ENCODE data around the gene TMEM212.
"Not testable (repeated sequence)": the region's sequence is repeated elsewhere in the genome, so short reads cannot be mapped to it uniquely, and the experiment has no call there.

TMEM212 gene

DNA sequence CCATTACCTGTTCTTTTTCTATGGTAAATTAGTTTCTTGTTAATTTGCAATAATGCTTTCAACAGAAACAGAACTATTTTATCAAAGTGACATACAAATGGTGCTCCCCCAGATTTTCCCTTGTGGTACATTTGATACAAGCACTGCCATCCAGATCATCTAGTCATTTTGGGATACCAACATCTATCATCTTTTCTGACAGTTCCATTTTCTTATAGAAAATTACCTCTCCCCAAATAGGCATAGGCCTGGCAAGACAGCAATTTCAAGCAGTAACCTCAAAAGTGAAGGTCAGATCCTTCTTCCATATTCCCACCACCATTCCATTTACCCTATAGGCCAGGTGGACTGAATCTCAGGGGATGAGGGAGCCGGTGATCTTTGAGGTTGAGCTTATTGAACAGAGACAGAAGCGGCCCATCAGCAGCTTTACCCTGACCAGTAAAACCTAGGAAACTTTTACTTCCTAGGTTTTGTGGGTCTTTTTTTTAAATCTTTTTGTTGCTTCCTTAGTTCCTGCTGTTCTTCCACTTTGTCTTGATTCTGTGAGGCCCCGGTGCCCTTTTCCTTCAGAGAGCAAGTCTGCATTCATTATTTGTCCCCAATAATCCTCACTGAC is 29.8 kb upstream of the TMEM212 start:
- no peak for DNase-seq (ENCODE audit: low read depth)

DNA sequence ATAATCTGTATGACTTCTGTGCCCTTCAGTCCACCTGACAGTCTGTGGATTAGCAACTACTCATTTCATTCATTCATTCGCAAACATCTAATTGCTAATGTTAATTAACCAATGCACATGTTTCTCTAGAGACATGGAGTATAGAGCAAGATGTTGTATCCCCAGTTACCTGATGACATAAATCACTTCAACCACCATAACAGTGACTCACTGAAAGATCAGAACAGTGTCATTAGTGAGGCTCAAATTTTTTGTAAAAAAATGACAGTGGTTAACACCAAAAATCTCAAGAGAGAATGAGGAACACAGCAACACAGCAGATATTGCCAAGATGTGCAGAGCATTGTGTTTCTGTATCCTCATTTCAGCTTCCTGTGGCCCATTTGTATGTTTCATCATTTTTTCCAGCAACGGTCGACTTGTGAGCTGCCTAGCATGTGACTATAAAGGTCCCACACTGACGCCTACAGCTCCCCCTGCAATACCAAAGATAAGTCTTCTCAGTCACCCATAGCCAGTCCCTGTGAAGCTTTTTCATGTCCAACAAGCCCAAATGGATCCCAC is 29.2 kb upstream of the TMEM212 start:
- no peak for DNase-seq (ENCODE audit: low read depth)

DNA sequence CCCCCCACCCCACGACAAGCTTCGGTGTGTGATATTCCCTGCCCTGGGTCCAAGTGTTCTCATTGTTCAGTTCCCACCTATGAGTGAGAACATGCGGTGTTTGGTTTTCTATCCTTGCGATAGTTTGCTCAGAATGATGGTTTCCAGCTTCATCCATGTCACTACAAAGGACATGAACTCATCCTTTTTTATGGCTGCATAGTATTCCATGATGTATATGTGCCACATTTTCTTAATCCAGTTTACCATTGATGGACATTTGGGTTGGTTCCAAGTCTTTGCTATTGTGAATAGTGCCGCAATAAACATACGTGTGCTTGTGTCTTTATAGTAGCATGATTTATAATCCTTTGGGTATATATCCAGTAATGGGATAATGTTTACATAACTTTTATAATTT is 28.5 kb upstream of the TMEM212 start:
- not testable (repeated sequence) for DNase-seq (ENCODE audit: low read depth)

DNA sequence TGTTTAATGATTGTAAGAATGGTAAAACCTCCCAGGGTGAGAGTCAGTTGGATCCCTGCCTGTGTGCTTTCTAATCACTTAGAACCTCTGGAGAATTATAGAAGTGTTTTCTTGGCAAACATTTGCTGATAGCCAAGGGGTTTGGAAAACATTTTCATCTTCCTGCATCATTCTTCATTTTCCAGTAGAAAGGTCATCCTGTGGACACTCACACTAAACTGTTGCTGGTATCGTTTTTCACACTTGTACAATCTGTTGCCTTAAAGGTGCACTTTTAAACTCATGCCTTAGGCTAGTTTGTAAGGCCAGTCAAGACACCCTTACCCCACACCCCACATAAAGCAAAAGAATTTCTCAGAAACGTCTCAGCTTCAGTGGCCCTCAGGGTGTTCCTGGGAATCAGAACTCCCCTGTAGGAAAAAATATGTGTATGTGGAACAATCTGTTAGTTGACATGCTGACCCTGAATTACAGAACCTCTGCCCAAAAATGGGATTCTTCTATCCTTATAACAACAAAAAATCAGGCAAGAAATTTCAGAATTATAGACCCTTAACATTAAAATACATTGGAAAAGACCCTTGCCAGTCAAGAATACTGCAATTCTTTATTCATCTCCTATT is 27.1 kb upstream of the TMEM212 start:
- no peak for DNase-seq (ENCODE audit: low read depth)

DNA sequence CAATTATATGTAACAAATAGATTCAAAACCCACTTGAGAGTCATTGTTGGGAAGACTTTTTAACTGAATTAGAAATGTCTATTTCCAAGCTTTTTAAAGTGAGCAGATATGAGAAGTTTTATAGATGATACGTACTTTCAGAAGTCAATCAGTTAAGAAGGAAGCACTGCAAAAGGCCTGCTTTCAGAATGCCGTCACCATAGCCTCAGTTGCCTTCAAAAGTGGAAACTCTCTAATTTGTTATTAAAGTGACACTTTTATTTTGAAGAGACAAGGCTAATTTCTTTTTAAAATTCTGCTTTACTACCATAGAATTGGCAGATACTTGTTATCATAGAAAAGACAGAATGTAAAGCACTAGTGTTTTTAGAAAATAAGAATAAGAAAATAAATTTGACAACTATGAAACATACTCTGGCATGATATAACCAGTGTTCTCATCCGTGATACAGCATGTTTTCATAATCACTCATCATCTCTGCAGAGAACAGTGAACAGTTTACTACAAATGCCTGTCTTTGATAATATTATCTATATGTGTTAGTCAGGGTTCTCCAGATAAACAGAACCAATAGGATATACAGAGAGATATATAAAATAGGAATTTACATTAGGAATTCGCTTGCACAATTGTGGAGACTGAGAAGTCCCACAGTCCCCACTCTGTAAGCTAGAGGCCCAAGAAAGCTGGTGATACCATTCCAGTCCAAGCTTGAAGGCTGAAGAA is 25.9 kb upstream of the TMEM212 start:
- DNase-seq (ENCODE audit: low read depth) = no peak

DNA sequence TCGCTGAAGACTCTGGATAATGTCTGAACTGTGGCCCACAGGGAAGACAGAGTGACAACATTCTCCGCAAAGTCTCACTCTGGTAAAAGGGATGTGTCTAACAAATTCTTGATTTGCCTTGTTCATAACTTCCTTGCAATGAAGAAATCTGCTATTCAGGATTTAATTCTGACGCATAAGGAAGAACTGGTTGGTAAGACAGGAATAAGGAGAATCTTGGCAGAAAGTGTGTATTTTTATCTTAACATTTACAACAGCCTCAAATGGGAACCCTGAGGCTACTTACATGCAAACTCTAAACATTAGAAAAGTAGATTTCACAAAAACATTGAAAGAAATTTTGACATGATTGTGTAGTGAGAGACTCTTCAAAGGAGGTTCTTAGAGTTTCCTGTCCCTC is 22.1 kb upstream of the TMEM212 start:
- no peak for DNase-seq (ENCODE audit: low read depth)

DNA sequence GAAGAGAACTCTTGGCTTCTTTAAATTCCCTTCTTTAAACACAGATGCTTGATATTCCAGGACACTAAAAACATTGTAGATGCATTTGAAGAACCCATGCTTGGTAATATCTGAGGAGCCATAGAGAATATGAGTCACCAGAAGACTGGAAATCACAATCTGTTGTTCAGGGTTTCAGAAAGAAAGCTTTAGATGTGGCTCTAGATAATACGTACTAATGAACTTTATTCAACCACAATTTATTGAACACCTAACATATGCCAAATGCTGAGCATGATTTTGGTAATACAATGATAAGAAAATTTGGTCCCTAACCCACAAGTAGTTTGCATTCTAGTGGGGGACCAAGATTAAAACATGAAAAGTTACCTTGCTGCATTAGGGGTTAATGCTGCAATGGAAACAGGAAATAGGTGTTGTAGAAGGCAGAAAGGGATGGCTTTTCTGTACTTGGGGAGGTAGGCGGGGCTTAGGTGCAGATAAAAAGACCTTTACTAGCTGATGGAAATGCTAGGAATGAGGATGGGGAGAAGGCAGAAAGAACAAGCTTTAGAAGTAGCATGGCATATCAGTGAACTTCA is 21.3 kb upstream of the TMEM212 start:
- no peak for DNase-seq (ENCODE audit: low read depth)

DNA sequence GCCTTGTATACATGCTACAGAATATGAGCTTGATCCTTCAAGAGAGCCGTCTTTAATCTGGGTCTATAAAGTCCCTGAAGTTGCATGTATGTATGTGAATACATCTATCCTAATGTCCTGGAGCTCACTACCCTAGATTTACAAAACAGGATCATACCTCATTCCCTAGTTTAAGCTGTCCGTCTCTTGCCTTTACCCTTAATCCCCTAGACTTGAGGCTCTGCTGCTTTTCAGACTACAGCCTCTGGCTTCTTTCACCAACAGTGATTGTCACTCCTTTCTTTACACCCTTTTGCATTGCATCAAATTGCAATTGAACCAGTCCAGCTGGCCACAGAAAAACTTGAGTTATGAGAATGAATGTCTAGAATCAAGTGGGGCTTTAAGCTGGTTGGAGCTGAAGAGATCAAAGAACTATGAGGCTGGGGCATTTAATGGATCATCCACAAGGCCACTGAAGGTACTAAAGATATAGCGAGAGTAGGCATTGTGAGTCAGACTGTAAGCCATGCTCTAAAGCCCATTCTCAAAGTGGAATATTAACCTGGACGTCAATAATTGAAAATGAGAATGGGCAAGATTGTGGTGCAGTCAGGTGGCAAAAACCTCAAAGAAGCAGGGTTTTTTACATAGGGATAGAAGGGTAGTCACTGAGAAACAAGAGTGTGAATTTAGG is 20.6 kb upstream of the TMEM212 start:
- DNase-seq (ENCODE audit: low read depth) = no peak

DNA sequence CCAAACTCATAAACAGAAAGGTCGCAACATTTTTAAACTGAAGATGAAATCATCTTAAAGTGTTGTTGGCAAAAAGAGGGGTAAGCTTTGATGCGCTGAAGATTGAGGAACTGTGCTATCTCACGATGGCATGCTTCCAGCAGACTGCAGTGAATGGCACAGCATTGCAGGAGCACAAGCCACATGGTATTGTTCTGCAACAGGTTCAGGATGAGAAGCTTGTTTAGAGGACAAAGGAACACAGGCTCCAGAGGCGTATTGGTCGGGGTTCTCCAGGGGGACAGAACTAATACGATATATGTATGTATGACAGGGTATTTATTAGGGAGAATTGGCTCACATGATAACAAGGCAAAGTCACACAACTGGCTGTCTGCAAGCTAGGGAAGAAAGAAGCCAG is 19.0 kb upstream of the TMEM212 start:
- DNase-seq (ENCODE audit: low read depth) = no peak

DNA sequence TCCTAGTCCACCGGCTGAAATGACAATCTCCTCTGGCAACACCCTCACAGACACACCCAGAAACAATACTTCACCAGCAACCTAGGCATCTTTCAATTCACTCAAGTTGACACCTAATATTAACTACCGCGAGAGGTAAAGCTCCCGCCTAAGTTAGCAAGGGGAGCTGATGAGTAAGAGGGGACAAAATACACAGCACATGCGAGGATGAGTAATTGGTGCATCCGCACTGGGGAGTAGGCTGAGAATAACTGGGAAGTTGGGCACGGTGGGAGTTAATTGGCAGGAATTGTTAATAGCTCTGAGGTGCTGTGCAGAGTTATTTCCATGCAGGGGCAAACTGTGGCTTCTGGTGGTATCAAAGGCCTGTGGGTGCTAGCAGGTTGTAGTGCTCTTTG is 18.3 kb upstream of the TMEM212 start:
- no peak for DNase-seq (ENCODE audit: low read depth)

DNA sequence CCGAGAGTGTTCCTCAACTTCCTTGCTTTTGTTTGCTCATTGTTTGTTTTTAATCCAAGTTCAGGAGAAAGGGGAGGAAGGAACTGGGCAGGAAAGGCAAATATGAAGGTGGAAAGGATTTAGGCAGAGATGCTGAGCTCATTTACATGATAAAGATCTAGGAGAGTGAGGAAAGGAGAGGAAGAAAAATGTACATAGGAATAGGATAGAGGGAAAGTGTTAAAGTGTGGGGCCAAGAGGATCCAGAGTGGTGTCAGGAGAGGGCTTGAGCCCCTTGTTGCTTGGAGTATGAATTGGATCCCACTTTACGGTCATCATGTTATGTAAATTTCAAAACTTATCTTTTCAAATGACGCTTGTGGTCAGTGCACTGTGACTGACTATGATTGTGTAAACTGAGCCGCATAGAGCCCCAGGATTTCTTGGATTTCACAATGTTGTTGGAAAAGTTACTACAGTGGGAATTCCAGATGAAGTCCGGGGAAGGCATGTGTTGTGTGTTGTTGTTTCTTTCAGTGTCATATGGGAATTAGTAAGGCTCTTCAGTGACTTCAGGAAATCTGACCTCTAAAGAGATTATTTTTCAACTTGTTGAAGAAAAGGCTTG is 17.8 kb upstream of the TMEM212 start:
- peak; percentile 91 for DNase-seq (ENCODE audit: low read depth)

DNA sequence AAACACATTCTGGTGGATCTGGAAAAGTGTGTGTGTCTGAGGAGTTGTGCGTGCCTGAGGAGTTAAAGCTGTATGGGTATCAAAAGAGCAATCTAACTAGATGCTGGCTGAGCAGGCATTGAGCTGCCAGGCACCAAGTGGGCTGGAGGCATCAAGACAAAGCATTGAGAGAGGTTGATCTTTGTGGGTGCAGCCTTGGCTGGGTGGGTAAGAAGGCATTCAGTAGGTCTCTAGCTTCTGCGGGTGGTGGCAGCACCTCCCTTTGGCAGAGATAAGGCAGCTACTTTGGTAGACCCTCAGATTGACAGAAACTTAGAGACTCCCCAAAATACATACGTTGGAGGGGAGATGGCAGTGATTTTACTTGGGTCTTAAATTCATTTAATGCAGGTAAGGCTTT is 15.8 kb upstream of the TMEM212 start:
- DNase-seq (ENCODE audit: low read depth) = no peak

DNA sequence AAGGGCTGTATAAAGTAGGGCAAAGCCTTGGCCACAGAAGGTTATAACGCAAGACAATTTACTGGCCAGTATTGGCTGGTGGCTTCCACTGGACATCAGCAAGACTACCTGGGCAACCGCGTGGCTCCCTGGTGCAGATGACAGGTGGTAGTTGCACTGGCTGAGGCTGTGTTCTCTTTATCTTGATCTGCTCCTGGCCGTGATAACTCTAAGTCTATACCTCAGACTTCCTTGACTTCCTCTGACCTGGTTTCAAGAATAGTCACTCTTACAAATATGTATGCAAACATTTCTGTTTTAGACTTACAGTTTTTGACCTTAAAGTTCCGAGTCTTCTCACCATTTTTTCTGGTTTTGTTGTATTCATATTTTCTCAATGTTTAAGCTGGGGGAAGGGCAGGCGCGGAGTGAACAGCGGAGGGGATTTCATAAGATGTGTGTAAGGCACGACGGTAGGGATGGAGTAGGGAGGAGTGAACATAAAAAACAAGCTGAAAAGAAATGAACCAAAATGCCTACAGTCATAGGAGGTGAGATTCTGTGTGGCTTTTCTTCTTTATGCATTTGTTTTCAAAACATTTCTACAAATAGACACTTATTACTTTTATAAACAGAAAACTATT is 15.2 kb upstream of the TMEM212 start:
- DNase-seq (ENCODE audit: low read depth) = no peak

DNA sequence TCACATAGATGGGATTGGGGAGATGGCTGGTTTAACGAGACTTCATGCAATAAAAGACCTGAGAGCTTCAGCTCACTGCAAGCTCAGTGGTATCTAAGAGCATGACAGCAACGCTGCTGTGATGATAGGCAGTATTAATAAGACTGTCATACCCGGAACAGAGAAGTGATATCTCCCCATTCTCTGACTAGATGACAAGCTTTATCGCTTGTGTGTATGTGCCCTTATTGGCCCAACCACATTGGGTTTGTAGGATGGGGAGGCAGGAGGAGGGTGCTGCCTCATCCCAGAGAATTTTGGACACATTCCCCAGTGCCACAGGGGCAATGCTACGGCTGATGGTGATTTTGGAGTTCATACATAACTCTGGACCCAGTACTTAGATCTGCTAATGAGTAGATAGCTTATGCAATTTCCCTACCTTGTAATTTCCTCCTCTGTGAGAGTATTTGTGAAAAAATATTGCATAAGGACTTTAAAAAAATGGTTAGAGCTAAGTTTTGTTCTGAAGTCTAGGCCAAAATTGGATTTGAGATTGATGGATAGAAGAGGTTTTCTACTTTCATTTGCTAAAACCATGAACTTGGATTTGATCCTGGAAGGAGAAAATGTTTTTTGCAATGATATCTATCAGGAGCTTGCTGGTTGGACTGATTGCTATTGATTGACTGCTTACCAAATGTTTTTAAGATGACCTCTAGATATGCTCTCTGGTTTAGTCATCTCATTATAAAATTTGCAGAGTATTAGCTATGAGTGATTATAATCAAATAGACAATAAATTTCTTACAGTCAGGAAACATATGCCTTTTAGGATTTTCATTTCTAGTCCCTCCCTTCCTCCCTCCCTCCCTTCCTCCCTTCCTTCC is 14.0 kb upstream of the TMEM212 start:
- no peak for DNase-seq (ENCODE audit: low read depth)

DNA sequence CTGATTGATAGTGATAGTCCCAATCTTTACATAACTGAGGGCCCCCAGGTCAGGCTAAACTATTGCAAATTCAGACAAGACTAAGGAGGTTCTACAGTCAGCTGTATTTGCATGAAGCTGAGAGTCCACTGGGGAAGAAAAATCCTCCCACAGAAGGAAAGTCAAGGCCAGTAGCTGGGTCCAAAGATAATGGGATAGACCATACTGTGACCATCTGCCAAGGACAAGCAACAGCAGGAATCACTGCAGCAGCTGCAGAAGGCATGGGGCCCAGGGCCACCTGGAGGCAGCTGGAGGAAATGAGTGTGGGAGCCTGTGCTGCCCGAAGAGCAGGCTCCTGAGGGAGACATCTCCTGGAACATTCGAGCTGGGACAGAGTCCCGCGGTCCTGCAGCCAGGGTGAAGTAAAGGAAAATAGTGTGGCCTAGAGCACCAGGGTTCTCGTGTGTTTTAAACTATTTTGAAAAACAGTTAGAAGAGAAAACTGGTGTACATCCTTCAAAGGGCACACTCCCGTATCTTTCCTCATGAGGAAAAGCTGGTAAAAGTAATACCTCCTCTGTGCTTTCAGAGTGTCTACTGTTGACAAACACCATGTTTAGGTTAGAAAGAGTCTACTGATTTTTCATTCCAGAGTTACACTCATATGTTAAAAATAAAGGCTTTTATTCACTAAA is 13.2 kb upstream of the TMEM212 start:
- DNase-seq (ENCODE audit: low read depth) = no peak

DNA sequence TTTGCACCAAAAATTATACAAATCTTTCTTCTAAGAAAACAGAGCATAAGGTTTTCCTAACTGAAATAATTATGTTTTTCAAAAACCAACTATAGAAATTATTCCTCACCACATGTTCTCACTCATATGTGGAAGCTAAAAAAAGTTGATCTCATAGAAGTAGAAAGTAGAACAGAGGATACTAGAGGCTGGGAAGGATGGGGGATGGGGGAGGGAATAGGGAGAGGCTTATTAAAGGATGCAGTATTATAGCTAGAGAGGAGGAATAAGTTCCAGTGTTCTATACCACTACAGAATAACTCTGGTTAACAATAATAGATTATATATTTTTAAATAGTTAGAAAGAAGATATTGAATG is 12.7 kb upstream of the TMEM212 start:
- no peak for DNase-seq (ENCODE audit: low read depth)

DNA sequence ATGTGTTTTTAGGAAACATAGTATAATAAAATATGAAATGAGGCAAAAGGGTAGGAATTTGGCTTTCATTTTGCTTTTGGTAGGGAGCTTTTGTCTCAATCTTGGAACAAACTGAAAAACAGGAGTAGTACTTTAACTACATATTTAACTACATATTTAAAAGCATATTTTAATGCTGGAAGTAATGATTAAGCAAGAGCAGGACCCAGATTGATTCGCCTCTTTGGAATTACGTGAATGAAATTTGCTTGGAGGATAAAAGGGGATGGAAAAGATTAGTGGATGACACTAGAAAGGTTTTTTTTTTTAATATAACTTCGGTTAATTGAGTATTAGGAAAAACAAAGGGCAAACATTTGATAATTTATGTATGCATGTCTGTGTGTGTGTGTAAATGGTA is 11.2 kb upstream of the TMEM212 start:
- no peak for DNase-seq (ENCODE audit: low read depth)

DNA sequence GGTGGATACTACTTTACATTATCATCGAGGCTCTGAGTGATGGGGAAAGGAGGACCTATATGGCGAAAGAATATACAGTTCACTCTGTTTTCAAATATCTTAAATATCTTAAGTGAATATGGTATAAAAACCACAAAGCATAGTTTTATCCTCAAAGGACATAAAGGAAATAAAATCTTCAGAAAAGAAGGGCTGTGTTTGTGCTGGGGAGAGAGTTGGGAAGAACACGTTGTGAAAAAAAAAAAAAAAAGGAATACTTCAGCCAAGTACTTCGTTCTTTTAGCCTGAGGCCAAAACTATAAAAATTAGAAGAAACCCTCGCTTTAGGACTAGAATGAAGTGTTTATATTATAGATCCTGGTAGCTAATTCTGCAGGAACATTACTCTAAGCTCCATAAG is 10.2 kb upstream of the TMEM212 start:
- no peak for DNase-seq (ENCODE audit: low read depth)

DNA sequence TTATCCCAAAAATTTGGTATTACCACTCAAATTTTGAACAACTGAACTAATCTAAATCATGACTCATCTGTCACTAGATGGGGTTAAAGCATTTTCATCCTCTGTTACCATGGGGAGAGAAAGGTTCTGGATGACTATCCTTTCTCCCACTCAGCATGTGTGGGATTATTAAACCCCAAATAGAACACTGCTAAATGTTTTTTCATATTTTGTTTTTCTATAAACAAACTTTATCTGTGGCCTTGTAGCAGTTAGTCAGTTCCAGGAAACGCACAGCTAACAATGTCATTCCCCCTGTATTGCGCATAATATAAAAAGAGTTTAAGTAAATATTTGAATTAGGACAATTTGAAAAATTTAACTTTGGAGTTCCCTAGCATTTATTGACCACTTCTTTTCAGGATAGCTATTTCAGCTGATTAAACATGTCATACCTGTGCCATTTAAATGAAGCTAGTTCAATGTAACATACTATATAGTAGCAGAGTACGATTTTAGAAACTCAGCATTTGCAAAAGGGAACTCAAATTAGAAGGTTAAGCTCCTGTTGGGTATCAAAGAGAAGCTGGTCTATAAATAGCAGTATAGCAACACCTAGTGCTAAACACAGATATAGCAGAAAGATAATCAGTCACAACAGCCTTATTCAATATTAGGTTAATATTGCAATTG is 9.2 kb upstream of the TMEM212 start:
- no peak for DNase-seq (ENCODE audit: low read depth)

DNA sequence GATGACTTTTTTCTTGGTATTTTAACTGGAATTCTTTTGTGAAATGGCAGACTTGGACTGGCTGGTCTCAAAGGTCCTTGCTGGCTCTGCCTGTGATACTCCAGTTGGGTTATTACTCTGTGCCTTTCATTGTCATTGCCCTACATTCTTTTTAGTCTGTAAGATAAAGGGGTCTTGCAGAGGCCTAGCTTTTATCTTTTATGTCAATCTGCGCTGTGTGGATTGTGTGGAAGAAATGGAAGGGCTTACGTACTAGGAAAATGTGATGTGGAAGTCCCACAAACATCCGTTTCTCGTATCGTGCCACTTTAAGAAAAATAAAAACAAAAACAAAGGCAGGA is 8.7 kb upstream of the TMEM212 start:
- no peak for DNase-seq (ENCODE audit: low read depth)

Measured in stromal cell of bone marrow (primary cell).